Keratinocyte (primary cell): ENCODE measurements around the gene ZCCHC24. TPM values are rescaled to one million over a fixed set of nuclear protein-coding genes. Genes with fewer than 3 reads are reported as not detected.

ENCODE experiments used
- DNase-seq: peaks from one replicate; pipeline ENCODE4 v3.0.0-alpha.2; 2011; ENCODE audit warnings: low read depth, missing footprints, low spot score
- FAIRE-seq: peaks from 2 replicates; lab custom pipeline; 2011; peaks lifted over from hg19 to GRCh38; lab: Jason Lieb, UNC
- H2AFZ ChIP-seq: 2 replicates; pipeline ENCODE4 v1.6.0; 2012; ENCODE audit warnings: low read length, control low read depth, inconsistent platforms; ENCODE audit not compliant: control insufficient read depth
- H3K27ac ChIP-seq: 2 replicates; pipeline ENCODE4 v1.5.1; 2011; ENCODE audit warnings: low read length; ENCODE audit not compliant: control insufficient read depth, insufficient read depth
- H3K27me3 ChIP-seq: 3 replicates; pipeline ENCODE4 v1.6.0; 2011; ENCODE audit warnings: low read length; ENCODE audit not compliant: control insufficient read depth, insufficient read depth; ENCODE audit errors: extremely low read depth
- H3K36me3 ChIP-seq, 2 experiments: 2 replicates in 1 of 2; 3 replicates in 1 of 2; pipeline ENCODE4 v1.5.1; 2011; ENCODE audit warnings: low read length in 2 of 2, mild to moderate bottlenecking in 1 of 2; ENCODE audit not compliant: control insufficient read depth in 2 of 2, insufficient read depth in 2 of 2; ENCODE audit errors: extremely low read depth in 1 of 2
- H3K4me1 ChIP-seq: 3 replicates; pipeline ENCODE4 v1.5.1; 2011; ENCODE audit warnings: low read length; ENCODE audit not compliant: control insufficient read depth, insufficient read depth; ENCODE audit errors: extremely low read depth
- H3K4me2 ChIP-seq: 3 replicates; pipeline ENCODE4 v1.6.0; 2011; ENCODE audit warnings: low read depth, low read length; ENCODE audit not compliant: control insufficient read depth, insufficient read depth; ENCODE audit errors: extremely low read depth
- H3K4me3 ChIP-seq, 3 experiments: fragments of 200-600 bp in 1 of 3; sonication (generic) in 1 of 3; 2 replicates in 2 of 3; 3 replicates in 1 of 3; pipeline ENCODE4 v1.5.1; 2011 to 2016; ENCODE audit warnings: low read length in 3 of 3, mild to moderate bottlenecking in 3 of 3, control low read depth in 2 of 3, inconsistent platforms in 1 of 3, low read depth in 1 of 3, mixed read lengths in 1 of 3, mixed run types in 1 of 3, moderate library complexity in 1 of 3; ENCODE audit not compliant: control insufficient read depth in 2 of 3, insufficient read depth in 2 of 3; ENCODE audit errors: extremely low read depth in 1 of 3
- H3K79me2 ChIP-seq: 2 replicates; pipeline ENCODE4 v1.6.0; 2012; ENCODE audit warnings: low read length; ENCODE audit not compliant: control insufficient read depth, insufficient read depth
- H3K9ac ChIP-seq: 3 replicates; pipeline ENCODE4 v1.6.0; 2011; ENCODE audit warnings: low read length; ENCODE audit not compliant: control insufficient read depth, insufficient read depth; ENCODE audit errors: extremely low read depth
- H3K9me1 ChIP-seq: 3 replicates; pipeline ENCODE4 v1.6.0; 2011; ENCODE audit warnings: low read length; ENCODE audit not compliant: control insufficient read depth, insufficient read depth; ENCODE audit errors: extremely low read depth
- H3K9me3 ChIP-seq: 2 replicates; pipeline ENCODE4 v1.5.1; 2012; ENCODE audit warnings: low read depth, low read length; ENCODE audit not compliant: control insufficient read depth
- H4K20me1 ChIP-seq: 3 replicates; pipeline ENCODE4 v1.6.0; 2011; ENCODE audit warnings: low read length; ENCODE audit not compliant: control insufficient read depth, insufficient read depth; ENCODE audit errors: extremely low read depth
- CTCF ChIP-seq, 3 experiments: IDR thresholded peaks in 1 of 3; conservative IDR thresholded peaks in 1 of 3; optimal IDR thresholded peaks in 1 of 3; 2 replicates in 2 of 3; 3 replicates in 1 of 3; pipeline versions ENCODE3 to v1.5.1; 2011; ENCODE audit warnings: low read length in 3 of 3, mild to moderate bottlenecking in 3 of 3, moderate library complexity in 2 of 3, control low read depth in 1 of 3, inconsistent platforms in 1 of 3; ENCODE audit not compliant: insufficient read depth in 2 of 3; ENCODE audit errors: extremely low read depth in 1 of 3
- EZH2 ChIP-seq: IDR thresholded peaks from one replicate; pipeline ENCODE4 v1.6.1; 2012; ENCODE audit warnings: inconsistent platforms, mild to moderate bottlenecking, low read length, moderate library complexity
- dilution Hi-C: fragments of 300-500 bp; cut with MboI; formaldehyde crosslinking; loops from one replicate; pipeline ENCODE4 v1.7.0; 2020; ENCODE audit warnings: low sequenced_read_pairs; ENCODE audit not compliant: extremely low pct_ligation_motif_present
- polyA plus RNA-seq, 5 experiments: library from polyadenylated mRNA; depleted of rRNA in 3 of 5; stranded (reverse) in 3 of 5; stranded (forward) in 1 of 5; unstranded in 1 of 5; fragments of >200 nt; gene quantifications; 1 replicate in 1 of 5; 2 replicates in 3 of 5; 3 replicates in 1 of 5; pipeline versions ENCODE4 v1.2.1 to v1.2.3, GENCODE V29; 2011 to 2012; ENCODE audit warnings: missing spikeins in 2 of 5, low read depth in 1 of 5, low replicate concordance in 1 of 5

Gene ZCCHC24
- polyA plus RNA-seq, 1 donor (not counting 4 experiments of a cell fraction or from before 2014, with no cell fraction given): 0.96 TPM

GRCh38 chr10:79436066-79436849 is 9.2 kb downstream of the ZCCHC24 start:
- DNase-seq: no peak
- Histone ChIP-seq H3K27ac (no peak overlapping the region), H3K36me3 (no peaks in the 10 kb centered on the region), H4K20me1 (peaks cover 4% of the 10 kb centered on the region), H3K9me3 (no peaks in the 10 kb centered on the region), H3K4me2 (no peak overlapping the region), H3K4me3 (no peak overlapping the region), H3K79me2 (no peaks in the 10 kb centered on the region), H3K9me1 (no peaks in the 10 kb centered on the region), H3K4me1 (peaks cover 19% of the 10 kb centered on the region), H3K27me3 (peaks cover 9% of the 10 kb centered on the region), H2AFZ (no peak overlapping the region), H3K9ac (no peak overlapping the region)
- dilution Hi-C loops: no loop called here
- no peak for FAIRE-seq
- TF ChIP-seq EZH2: no peak
- no peak for TF ChIP-seq CTCF (optimal IDR thresholded peaks at IDR 0.05 in 1 of 3, IDR thresholded peaks at IDR 0.05 in 1 of 3, conservative IDR thresholded peaks at IDR 0.05 in 1 of 3; ENCODE audit: extremely low read depth in 1 of 3, insufficient read depth in 2 of 3, low read length in 3 of 3)

GRCh38 chr10:79435271-79436065 is 10.0 kb downstream of the ZCCHC24 start:
- Histone ChIP-seq H3K9ac (no peak overlapping the region), H3K4me2 (no peak overlapping the region), H4K20me1 (peaks cover 4% of the 10 kb centered on the region), H3K9me1 (no peaks in the 10 kb centered on the region), H3K4me3 (no peak overlapping the region), H2AFZ (no peak overlapping the region), H3K36me3 (peaks cover 0 to 1% of the 10 kb centered on the region in 2 experiments), H3K27ac (no peak overlapping the region), H3K9me3 (no peaks in the 10 kb centered on the region), H3K79me2 (no peaks in the 10 kb centered on the region), H3K4me1 (peaks cover 19% of the 10 kb centered on the region), H3K27me3 (peaks cover 9% of the 10 kb centered on the region)
- FAIRE-seq (no peak), DNase-seq (no peak)
- dilution Hi-C loops: no loop called here
- no peak for TF ChIP-seq EZH2
- TF ChIP-seq CTCF (optimal IDR thresholded peaks at IDR 0.05 in 1 of 3, IDR thresholded peaks at IDR 0.05 in 1 of 3, conservative IDR thresholded peaks at IDR 0.05 in 1 of 3; ENCODE audit: extremely low read depth in 1 of 3, insufficient read depth in 2 of 3, low read length in 3 of 3): no peak
